HG02973 (cell line): ENCODE measurements around the gene PKP2.

Experiments used
- ATAC-seq: cut with Tn5 transposase; IDR thresholded peaks from one replicate; pipeline ENCODE4 v1.9.1; 2021; ENCODE audit warnings: moderate library complexity; ENCODE audit not compliant: unreplicated experiment

PKP2 gene

DNA sequence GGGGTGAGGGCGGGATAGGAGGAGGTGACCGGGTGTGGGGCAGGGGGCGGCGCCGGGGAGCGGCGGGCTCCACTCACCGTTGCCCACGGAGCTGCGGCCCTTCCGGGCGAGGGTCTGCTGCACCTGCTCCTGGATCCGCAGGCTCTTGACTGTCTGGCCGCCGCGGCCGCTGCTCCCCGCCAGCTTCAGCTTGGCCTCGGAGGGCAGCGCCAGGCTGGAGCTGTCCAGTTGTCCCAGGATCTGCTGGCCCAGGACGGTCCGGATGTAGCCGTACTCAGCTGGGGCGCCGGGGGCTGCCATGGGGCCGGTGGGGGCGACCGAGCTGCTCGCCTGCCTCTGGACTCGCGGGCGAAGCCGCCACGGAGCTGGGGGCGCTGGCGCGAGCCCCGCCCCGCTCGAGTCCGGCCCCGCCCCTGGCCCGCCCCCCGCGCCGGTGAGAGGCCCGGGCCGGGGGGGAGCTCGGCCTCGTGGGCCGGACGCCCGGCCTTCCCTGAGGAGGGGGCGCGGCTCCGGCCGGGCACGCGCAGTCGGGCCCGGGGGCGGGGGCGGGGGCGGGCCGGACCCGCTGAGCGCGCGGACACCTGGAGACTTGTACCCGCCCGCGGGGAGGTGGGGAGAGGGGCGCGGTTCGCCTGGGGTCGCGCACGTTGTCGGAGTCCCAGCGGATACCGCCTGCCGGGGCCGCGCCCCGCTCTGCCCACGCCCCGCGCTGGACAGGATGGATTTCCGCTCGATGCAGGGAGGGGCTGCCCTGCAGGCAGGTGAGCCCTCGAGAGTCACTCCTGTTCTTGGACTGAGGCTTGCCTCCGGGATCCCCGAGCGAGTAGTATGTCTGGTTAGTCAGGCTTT is at the start of gene PKP2:
Gene PKP2 (minus strand): TSS at position 346 of the 849 bp plus-strand sequence. CDS start 46 bp downstream, at position 300.
- no peak for ATAC-seq

DNA sequence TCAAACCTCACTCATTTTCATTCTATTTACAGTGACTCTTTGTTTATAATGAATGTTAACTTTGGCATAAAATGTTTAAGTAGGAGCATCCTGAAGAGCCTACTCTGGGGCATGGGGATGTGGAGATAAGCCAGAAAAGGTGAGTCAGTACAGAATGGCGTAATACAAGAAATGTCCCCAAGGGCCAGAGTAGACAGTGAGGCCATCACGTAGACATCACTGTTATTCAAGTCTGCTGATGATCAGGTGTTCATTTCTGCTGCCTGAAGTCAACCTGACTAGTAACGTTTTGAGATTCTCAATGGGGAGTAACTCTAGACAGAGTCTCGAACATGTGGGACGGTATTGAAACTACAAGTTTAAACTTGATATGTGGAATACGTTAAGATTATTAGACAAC is 47.6 kb upstream of the PKP2 start:
- no peak for ATAC-seq

DNA sequence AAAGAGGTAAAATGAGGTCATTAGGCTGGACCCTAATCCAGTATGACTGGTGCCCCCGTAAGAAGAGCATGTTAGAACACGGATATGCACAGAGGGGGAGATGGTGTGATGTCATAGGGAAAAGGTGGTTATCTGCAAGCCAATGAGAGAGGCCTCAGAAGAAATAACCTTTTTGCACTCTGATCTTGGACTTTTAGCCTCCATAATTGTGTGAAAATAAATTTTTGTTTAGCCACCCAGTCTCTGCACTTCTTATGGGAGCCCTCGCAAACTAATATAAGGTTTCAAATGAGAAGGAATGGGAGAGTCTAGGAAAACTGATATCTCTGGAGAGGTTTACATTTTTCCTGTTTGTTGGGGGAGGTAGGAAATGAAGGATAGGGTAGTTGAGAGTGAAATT is 43.2 kb upstream of the PKP2 start:
- no peak for ATAC-seq

DNA sequence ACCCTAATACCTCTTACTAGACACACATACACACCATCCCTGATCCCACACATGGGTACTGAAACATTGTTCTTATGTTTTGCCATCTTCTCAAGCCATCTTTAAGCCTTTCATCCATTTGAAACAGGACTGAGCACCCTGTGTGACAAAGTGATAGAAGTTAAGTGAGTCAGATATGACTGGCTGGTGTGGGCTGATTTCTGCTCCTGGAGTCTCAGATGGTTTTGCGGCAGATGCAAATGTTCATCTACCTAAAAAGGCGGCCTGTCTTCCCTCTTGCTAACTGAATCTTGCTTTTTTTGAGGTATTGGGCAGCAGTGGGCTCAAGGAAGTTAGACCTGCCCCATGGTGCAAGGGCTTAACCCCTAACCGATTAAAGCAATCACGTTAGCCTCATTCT is 30.4 kb upstream of the PKP2 start:
- ATAC-seq: no peak

DNA sequence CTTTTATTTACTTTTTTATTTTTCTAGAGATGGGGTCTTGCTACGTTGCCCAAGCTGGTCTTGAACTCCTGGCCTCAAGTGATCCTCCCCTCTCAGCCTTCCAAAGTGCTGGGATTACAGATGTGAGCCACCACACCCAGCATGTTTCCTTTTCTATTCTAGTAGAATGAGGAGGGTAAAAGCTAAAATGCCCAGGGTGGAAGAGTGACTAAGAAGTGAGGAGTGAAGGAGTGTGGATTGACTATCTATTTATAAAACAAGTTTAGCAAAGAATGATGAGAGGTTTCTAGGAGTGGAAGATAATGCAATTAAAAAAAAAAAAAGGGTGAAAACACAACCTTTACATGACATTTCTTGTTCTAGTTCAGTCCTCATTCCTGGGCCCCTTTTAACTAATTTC is 29.8 kb upstream of the PKP2 start:
- no peak for ATAC-seq

DNA sequence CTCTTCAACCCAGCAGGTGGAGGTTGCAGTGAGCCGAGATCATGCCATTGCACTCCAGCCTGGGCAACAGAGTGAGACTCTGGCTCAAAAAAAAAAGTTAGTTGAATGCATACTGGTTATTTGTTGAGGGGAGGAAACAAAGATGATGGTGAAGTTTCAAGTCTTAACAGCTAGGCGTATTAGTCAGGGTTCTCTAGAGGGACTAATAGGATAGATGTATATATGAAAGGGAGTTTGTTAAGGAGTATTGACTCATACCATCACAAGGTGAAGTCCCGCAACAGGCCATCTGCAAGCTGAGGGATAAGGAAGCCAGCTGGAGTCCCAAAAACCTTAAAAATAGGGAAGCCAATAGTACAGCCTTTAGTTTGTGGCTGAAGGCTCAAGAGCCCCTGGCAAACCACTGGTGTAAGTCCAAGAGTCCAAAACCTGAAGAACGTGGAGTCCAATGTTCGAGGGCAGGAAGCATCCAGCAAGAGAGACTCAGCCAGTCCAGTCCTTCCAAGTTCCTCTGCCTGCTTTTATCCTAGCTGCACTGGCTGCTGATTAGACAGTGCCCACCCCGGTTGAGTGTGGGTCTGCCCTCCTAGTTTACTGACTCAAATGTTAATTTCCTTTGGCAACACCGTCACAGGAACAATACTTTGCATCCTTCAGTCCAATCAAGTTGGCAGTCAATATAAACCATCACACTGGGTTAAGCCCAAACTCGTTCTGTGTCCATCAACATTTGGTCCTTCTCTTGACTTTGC is 26.1 kb upstream of the PKP2 start:
- ATAC-seq: no peak

DNA sequence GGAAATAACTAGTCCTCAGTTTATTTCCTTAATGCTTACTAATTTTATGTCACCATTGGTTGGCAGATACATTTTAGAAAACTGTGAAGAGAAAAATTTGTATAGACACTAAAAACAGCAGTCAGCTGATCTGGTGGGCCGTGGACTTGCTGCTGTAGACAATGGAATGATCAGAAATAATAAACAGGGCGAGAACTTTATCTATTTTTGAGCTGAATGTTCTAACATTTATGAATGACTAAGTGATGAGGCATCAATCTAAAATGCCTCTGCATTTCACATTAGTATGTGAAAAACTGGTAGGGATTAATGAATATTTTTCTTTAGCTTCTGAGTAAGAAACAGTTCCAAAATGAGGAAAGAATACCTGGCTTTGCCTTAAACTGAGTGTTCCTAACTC is 24.8 kb upstream of the PKP2 start:
- no peak for ATAC-seq

DNA sequence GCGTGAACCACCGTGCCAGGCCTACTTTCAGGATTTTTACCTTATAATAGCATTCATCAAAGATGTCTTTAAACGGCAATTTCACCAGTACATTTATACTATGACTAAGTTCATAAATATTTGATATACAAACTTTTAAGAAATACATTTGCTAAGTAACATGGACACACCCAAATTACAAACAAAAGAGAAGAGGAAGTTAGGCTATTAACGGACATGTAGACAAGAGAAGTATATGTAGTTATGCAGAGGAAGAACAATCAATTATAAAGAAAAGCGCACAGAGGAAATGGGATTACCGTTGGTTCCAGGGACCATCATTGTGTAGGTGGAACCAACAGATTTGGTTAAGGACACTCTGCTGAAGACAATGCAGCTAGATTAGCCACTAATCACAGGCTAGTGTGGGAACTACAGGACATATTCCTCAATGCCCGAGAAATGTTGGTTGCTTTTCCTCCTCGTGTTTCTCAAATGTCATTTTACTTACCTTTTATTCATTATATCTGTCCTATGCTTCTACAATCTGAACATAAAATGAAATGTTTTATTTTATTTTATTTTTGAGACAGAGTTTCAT is 24.0 kb upstream of the PKP2 start:
- no peak for ATAC-seq

DNA sequence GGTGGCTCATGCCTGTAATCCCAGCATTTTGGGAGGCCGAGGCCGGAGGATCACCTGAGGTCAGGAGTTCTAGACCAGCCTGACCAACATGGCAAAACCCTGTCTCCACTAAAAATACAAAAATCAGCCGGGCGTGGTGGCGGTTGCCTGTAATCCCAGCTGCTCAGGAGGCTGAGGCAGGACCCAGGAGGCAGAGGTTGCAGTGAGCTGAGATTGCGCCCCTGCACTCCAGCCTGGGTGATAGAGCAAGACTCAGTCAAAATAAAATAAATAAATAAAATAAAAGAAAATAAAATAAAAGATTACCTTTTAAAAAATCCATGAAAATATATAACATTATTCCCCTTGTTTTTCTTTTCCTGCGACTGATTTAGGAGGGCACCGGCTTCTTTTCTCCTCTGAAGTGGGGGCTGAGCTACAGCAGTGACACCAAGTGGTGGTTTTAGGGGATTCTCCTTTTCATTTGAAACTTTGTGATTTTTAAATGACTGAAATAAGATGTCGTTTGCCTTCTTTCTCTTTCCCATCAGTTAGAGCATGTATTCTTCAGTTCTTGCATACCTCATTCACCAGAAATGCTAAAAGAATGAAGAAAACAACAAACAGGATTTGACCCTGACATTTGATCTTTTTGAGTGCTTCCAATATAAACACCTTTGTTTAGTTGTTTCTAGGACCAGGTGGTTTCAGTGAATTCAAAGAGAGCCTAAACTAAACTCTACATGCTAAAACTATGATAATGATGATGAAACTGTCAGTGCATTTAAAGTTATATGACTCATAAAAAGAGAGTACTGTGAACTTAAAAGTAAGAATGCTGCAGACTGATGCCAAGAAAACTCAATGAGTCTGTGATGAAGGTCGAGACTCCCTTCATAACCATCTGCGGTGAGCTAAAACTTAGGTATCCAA is 22.6 kb upstream of the PKP2 start:
- ATAC-seq: no peak

DNA sequence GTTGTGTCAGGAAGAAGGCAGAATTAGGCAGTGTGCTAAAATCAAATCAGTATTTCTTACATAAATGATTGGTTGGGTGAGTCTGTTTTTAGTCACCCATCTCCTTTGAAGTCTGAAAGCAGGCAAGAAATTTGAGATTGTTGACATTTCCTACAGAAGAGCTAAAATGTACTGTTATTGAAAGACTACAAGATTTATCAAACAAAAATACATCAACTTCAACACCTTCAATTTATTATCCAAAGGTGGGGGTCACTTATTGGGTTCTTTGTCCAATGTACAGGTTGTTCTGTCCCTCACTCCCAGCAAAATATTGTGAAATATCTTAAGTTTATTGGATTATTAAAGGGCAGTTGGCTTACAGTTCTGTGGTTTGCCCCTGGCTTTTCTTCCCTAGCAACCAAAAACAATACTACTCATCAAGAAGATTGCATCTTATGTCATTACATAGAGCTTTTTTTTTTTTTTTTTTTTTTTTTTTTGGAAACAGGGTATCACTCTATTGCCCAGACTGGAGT is 20.6 kb upstream of the PKP2 start:
- no peak for ATAC-seq

DNA sequence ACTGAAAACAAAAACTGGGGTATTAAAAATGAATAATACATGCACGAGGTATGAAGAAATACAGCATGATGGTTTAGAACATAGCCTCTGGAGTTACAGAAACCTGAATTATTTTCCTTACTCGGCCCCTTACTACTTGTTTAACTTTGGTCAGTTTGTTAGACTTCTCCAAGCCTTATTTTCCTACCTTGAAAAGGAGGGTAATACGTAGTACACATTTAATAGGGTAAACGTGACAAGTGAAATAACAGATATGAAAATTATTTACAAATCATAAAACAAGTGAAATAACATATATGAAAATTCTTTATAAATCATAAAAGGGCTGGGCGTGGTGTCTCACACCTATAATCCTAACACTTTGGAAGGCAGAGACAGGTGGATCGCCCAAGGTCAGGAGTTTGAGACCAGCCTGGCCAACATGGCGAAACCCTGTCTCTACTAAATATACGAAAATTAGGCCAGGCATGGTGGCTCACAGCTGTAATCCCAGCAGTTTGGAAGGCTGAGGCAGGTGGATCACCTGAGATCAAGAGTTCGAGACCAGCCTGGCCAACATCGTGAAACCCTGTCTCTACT is 11.4 kb upstream of the PKP2 start:
- ATAC-seq: no peak

DNA sequence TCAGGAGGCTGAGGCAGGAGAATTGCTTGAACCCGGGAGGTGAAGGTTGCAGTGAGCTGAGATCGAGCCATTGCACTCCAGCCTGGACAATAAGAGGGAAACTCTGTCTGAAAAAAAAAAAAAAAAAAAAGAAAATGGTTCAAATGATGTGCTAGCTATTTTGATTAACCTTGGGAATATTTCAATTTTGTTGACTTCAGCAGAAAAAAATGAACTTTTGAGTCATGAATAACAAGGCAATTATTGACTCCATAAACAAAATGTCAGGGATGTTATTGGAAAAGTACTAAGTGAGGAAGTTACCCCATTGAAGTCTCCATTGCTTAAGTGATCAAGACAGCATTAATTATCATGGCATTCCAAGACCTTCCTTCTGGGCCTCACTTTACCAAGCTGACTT is 10.6 kb upstream of the PKP2 start:
- ATAC-seq: no peak

DNA sequence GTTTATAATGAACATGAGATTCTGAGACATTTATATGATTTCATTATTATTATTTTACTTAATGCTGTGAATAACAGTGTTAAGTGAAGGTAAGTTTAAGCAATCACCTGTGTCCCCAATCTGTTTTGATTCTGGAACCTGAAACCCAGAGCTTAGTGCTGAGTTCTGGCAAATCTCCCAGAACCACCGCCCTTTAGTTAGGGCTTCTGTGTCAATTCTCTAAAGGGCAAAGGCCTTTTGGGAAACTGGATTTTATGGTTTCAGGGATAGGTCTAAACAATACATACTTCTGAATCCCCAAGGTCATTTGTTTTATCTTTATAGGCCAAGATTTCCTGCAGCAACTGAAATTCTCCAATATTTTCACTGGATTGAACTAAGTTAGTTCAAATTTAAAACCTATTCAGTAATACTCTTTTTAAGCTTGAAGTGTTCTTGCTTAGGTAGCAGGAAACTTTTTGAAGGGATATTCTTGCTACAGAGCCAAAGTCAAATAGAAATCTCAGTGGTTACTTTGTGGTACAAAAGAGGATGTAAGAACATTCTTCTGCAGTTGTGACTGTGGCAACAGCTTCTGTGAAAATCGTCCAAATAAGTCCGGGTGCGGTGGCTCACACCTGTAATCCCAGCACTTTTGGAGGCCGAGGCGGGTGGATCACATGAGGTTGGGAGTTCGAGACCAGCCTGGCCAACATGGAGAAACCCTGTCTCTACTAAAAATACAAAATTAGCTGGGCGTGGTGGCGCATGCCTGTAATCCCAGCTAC is 10.0 kb upstream of the PKP2 start:
- peak; percentile 98 for ATAC-seq

DNA sequence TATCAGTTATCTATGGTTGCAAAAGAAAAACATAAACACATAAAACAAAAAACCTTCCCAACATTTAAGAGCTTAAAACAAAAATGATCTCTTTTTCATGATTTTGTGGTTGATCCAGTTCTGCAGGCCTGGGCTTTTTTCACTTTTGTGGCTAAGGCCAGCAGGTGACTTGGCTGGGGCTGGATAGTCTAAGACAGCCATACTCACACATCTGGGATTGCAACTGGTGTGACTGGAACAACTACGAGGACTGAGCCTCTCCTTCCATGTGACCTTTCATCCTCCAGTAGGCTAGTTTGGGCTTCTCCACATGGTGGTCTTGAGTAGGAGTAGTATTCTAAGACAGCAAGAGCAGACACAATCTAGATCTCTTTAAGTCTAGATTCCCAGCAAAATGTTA is 7.2 kb upstream of the PKP2 start:
- no peak for ATAC-seq

DNA sequence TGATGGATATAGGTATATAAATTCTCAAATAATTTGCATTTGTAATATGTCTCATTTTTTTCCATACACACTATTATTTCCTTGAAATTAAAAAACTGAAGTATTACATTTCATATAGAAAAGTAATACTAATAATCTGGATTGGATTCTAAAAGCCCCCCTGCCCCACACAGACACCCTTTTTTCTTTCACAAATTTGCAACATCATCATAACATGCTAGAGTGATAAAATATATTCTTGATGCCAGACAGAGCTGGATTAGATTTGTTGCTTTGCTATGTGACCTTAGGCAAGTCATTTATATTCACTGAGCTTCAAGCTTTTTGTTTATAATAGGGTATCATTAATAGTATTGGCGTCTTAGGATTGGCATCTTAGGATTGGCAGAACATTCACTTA is 6.7 kb upstream of the PKP2 start:
- no peak for ATAC-seq

DNA sequence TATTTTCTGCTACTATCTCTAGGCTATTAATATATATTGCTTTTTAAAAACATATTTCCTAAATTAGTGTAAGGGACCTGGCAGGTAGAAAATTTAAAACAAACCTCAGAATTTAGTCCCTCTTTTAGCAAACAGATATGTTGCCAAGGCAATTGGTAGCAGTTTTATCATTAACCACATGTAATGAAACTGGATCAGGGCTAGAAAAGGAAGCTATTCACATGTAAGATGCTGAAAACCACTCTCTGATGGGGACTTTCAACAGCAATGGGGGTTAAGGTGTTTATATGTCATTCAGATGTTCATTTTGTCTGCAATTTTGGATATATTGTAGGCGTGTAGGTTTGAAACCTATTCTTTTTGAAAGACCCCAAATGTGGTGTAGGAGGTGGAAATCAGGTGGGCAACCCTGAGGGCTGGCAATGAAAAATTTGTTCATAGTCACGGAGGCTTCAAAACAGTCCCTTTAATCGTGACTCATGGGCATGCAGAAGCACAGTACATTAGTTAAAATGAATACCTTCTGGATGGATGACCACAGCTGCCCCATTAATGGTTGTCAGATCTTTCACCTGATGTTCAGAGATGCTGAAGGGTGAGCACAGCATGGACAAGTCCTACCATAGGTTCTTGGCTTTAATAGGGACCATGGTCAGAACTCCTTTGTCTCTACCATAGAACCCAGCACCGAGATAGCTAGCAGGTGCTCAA is 5.9 kb upstream of the PKP2 start:
- peak; percentile 46 for ATAC-seq

DNA sequence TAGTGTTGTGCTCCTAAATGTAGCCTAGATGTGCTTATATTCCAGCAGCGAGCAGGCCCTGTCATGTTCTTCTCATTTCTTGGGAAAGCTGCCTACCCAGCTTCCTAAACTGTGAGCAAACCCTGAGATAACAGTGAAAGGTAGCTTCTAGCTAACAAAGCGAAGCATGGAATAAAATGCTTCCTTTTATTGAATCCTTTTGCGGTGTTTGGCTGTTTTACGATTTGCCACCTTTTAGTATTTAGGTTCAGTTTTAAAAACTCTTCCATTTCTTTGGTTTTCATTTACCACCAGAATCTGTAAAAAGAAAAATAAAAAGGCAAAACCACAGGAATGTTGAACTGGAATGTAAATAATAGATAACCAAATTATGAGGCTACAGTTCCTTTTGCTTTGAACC is 5.0 kb upstream of the PKP2 start:
- no peak for ATAC-seq

DNA sequence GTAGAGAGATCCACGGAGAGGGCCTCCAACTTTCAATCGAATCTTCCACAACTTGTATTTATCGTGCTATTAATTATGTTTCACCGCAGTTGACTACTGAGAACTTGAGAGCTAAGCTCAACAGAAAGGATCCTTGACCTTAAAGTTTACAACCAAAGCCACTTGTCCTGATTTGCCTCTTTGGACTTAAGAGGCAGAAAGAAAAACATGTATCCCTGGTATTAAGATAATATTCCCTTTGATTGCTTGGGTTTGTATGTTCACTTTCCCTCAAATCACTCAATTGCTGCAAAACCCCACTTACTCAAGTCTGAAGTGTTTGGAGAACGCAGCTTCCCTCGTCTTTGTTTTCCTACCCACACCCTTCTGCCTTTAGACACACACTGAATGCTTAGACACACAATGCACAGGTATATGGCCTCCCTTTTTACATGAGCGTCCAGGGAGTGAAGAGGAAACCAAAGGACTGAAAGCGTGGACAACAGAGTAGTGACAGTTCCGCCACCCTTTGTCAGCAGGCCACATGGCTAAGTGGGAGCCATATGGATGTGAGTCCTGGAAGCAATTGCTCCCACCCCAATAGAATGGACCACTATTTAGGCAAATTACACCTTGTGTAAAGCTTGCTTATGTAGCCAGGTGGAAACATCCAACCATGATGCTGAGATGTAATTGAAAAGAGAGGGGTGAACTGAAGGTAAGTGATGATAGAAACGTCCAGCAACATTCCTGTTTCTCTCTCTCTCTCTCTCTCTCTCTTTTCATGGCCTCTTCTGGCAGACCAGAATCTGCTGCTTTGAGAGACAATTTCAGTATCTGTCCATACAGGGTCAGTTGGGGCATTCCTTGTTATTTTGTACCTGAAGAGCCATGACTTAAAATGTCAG is 1.4 kb upstream of the PKP2 start:
- no peak for ATAC-seq
